GM12872 (cell line): Measurements from ENCODE around the gene TAS1R3.

Experiments used
- CTCF ChIP-seq: IDR thresholded peaks from 3 replicates; pipeline ENCODE4 v1.5.1; 2011; ENCODE audit warnings: low read depth, mild to moderate bottlenecking, low read length, moderate library complexity; ENCODE audit not compliant: insufficient read depth

The TAS1R3 gene

GRCh38 chr1:1342584-1343115, 11.6 kb downstream of the TAS1R3 start:
- no peak for TF ChIP-seq CTCF

- no peak for TF ChIP-seq CTCF
These were observed 12.8 kb downstream of the TAS1R3 start for GRCh38 chr1:1343811-1344421.

- TF ChIP-seq CTCF = peak; percentile 33; the same call in 1 of the 3 replicates
These were observed 13.7 kb downstream of the TAS1R3 start for GRCh38 chr1:1344655-1345361.

- no peak for TF ChIP-seq CTCF
These were observed 14.3 kb downstream of the TAS1R3 start for GRCh38 chr1:1345384-1345783.

- TF ChIP-seq CTCF = no peak
These were observed 14.9 kb downstream of the TAS1R3 start for GRCh38 chr1:1345860-1346500.

GRCh38 chr1:1346501-1346890, 15.4 kb downstream of the TAS1R3 start:
- no peak for TF ChIP-seq CTCF

- TF ChIP-seq CTCF = no peak
These were observed 16.0 kb downstream of the TAS1R3 start for GRCh38 chr1:1347026-1347595.
